H4 (cell line): ENCODE data around the gene FRMD5. TPM values are rescaled to one million over a fixed set of nuclear protein-coding genes. Genes with fewer than 3 reads are reported as not detected.
"Not testable (repeated sequence)": the region's sequence is repeated elsewhere in the genome, so short reads cannot be mapped to it uniquely, and the experiment has no call there.

ENCODE experiments used
- DNase-seq: peaks from one replicate; pipeline ENCODE4 v3.0.0-alpha.2; 2015; ENCODE audit warnings: low spot score
- total RNA-seq: library from RNA; depleted of rRNA; stranded (reverse); fragments of >200 nt; shearing (Covaris generic); gene quantifications from 2 replicates; pipeline ENCODE4 v1.2.3, GENCODE V29; 2014; rRNA removed

The FRMD5 gene
- total RNA-seq, 1 experiment from 2014 or later = 1.1 TPM

DNA sequence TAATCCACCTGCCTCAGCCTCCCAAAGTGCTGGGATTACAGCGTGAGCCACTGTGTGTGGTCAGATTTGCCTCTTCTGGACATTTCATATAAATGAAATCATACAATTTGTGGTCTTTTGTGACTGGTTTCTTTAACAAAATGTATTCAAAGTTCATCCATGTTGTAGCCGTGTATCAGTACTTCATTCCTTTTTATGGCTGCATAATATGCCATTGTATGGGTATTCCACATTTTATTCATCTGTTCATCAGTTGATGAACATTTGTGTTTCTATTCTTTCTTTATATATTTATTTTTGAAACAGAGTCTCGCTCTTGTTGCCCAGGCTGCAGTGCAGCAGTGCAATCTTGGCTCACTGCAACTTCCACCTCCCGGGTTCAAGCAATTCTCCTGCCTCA, 342.5 kb downstream of the FRMD5 start:
- no peak for DNase-seq

DNA sequence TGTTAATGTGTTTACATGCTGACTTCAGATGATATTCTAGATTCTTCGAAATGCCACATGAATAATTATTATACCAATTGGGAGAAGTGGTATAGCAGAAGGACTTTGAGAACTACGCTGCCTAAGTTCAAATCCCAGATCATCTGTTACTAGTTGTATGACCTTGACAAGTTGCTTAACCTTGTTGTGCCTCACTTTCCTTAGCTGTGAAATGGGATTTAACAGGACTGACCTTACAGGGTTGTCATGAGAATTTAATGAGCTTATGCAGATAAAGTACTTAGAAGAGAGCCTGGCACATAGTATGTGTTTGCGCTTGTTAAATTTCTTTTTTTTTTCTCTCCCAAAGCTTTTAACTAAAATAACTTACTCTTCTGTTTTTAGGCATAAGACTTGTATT, 343.8 kb downstream of the FRMD5 start:
- DNase-seq = no peak

DNA sequence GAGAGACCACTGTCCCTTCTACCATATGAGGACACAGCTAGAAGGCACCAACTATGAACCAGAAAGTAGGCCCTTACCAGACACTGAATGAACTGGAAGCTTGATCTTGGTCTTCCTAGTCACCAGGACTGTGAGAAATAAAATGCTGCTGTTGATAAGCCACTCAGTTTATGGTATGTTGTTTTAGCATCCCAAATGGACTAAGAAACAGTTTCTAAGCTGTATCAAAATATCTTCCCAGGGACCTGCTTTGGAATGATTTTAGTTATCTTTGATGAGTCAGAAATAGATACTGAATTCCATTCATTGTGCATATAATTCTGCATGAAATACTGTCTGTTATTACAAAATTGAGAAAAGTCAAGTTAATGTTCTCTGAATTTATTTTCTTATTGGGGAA, 349.6 kb downstream of the FRMD5 start:
- DNase-seq = no peak

DNA sequence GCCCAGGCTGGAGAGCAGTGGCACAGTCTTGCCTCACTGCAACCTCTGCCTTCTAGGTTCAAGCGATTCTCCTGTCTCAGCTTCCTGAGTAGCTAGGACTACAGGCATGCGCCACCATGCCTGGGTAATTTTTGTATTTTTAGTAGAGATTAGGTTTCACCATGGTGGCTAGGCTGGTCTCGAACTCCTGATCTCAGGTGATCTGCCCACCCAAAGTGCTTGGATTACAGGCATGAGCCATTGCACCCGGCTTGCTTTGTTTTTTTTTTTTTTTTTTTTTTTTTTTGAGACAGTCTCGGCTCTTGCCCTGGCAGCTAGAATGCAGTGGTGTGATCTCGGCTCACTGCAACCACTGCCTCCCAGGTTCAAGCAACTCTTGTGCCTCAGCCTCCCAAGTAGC, 362.6 kb downstream of the FRMD5 start:
- DNase-seq = not testable (repeated sequence)

DNA sequence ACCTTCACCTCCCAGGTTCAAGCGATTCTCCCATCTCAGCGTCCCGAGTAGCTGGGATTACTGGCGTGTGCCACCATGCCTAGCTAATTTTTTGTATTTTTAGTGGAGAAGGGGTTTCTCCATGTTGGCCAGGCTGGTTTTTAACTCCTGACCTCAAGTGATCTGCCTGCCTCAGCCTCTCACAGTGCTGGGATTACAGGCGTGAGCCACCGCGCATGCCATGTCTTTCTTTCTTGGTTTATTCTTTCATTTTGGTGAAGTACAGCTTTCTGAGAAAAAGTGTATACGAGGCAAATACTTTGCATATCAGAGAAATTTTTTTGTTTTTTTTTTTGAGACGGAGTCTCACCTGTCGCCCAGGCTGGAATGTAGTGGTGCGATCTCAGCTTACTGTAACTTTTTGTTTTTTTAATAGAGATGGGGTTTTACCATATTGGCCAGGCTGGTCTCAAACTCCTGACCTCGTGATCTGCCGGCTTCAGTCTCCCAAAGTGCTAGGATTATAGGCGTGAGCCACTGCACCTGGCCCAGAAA, 363.5 kb downstream of the FRMD5 start:
- DNase-seq = not testable (repeated sequence)

DNA sequence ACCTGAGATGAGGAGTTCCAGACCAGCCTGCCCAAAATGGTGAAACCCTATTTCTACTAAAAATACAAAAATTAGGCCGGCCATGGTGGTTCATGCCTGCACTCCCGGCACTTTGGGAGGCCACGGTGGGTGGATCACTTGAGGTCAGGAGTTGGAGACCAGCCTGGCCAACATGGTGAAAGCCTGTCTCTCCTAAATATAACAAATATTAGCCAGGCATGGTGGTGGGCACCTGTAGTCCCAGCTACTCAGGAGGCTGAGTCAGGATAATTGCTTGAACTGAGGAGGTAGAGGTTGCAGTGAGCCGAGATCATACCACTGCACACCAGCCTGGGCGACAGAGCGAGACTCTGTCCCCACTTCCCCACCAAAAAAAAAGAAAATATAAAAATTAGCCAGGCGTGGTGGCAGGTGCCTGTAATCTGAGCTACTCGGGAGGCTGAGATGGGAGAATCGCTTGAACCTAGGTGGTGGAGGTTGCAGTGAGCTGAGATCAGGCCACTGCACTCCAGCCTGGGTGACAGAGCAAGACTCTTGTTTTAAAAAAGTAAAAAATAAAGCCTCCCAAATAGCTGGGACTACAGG, 364.3 kb downstream of the FRMD5 start:
- DNase-seq = not testable (repeated sequence)

DNA sequence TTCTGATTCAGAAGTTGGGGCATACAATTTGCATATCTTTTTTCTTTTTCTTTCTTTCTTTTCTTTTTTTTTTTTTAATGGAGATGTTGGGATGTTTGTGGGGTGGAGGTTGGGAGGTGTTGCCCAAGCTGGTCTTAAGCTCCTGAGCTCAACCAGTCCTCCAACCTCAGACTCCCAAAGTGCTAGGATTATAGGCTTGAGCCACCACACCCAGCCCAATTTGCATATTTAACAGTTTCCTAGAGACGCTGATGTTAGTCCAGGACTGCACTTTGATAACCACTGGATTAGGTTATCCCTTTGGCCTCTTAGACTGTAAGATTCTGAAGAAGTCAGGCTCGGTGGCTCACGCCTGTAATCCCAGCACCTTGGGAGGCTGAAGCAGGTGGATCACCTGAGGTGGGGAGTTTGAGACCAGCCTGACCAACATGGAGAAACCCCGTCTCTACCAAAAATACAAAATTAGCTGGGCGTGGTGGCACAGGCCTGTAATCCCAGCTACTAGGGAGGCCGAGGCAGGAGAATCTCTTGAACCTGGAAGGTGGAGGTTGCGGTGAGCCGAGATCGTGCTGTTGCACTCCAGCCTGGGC, 365.0 kb downstream of the FRMD5 start:
- not testable (repeated sequence) for DNase-seq

DNA sequence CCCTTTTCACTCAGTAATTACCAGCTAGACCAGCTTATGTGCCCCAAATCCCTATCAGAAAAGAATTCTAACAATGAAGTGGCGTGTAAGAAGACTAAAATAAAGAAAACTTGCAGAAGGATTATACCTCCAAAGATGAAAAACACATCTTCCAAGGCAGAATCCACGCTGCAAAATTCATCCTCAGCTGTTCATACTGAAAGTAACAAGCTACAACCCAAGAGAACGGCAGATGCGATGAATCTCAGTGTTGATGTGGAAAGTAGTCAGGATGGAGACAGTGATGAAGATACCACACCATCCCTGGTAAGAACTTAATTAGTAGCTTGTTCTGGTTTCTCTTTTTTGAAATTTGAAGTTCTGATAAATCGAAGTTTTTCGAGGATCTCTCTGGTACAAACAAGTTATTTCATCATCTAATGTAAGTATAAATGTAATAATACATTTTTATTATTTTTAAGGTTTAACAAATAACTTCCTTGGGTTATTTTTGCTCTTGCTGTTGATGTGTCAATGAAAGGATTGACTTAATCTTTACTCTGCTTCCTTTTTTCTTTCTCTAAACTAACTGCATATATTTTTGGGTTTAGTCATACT, 366.9 kb downstream of the FRMD5 start:
- DNase-seq = no peak

DNA sequence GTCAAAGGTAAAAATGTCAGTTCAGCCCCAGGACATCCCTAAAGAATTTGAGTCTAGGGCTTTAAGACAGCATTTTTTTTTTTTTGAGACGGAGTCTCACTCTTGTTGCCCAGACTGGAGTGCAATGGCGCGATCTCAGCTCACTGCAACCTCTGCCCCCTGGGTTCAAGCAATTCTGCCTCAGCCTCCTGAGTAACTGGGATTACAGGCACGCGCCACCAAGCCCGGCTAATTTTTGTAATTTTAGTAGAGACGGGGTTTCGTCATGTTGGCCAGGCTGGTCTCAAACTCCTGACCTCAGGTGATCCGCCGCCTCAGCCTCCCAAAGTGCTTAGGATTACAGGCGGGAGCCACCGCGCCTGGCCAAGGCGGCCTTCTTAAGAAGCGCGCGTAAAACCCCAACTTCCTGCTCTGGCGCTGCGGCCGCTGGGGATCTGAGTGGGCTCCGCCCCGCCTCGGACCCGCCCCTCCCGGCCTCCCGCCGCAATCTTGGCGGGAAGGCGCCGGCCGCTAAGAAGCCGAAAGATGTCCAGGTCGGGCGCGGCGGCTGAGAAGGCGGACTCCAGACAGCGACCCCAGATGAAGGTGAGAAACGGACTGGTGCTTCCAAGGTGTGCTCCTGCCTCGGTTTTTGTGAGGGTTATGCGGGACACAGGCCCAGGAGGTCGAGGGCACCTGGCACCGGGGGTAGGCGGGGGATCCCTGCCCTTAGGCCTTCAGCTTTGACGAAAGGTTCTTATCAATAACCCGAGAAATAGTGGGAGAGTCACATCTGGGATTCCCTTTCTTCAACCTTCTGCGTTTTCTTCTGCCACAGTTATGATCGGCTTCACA, 368.3 kb downstream of the FRMD5 start, which contains the start of gene WDR76:
TSS of gene WDR76 (plus strand) at position 495 of the 834 bp plus-strand sequence. CDS start at position 526, 31 bp downstream.
- DNase-seq = peak; percentile 76

DNA sequence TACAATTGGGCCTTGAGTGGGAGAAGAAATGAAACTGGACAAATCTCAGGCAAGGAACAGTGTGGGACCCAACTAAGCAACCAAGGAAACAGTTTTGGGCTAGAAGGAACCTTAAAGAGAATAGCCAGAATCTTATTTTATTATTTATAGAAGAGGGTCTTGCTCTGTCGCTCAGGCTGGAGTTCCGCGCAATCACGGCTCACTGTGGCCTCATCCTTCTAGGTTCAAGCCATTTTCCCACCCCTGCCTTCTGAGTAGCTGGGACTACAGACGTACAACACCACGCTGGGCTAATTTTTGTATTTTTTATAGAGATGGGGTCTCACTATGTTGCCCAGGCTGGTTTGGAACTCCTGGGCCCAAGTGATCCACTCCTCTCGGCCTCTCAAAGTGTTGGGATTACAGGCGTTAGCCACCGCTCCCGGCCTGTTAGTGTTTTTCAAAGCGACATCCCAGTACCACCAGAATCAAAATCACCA, 369.0 kb downstream of the FRMD5 start:
- DNase-seq = no peak

DNA sequence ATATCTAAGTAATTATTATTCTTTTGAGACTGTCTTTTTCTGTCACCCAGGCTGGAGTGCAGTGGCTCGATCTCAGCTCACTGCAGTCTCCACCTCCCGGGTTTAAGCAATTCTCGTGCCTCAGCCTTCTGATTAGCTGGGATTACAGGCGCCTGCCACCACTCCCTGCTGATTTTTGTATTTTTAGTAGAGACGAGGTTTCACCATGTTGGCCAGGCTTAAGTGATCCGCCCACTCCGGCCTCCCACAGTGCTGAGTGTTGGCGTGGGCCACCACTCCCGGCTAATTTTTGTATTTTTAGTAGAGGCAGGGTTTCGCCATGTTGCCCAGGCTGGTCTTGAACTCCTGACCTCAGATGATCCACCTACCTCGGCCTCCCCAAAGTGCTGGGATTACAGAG, 369.8 kb downstream of the FRMD5 start:
- DNase-seq = not testable (repeated sequence)

DNA sequence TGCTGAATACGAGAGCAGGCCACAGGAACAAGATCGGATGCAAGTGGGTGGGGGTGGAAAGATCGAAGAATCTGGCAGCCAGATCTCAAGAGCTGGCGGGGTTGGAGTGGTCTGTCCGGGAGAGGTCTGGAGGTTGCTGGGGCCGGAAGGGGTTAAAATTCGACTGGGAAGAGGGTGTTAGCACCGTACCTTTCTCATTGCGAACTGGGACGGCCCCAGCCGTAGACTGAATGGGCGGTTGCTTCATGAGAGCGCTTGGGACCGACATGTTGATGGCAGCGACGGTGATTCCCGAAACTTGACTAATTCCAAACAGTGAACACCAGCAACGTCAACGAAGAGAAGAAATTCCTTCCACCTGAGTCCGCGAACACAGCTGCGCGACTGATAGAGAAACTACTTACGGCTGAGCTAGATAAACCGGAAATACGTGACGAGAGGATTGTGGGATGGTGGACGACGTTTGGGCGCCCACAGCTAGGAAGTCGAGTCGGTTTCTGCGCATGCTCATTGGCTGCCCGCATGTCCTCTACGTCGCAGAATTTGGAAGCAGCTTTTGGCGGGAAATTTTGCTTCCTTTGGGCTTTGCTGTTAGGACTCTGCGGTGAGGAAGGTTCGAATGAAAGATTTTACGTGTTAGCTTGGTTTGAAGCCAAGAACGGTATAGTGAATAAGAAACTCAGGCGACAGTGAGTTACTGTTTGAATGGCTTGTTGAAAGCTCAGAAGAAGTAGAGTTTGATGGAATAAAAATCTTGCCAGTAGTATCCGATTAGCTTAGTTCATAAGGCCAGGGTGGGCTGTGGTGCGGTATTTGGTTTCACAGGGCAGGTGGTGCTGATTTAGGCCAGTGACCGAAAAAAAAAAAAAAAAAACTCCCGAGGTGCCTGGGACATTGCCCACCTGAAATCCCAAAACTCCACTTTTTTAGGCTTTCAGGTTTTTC, 370.5 kb downstream of the FRMD5 start, which contains the start of gene MFAP1:
TSS of gene MFAP1 (minus strand) at position 389 of the 945 bp plus-strand sequence. CDS start at position 268, 121 bp downstream.
- peak; percentile 98 for DNase-seq

DNA sequence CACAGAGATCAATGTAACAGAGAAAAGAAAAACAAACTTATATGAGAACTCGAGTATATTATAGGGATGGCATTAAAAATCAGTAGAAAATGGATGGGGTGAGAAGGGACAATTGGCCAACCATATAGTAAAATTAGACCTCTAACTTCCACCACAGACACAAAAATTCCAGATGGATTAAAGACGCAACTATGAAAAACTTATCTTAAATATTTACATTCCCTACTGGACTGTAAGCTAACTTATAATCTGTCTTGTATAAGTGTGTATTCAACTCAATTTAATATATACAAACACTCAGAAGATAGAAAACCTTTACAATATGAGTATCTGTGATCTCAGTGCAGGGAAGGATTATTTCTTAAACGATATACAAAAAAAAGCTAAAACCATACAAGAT, 373.6 kb downstream of the FRMD5 start:
- DNase-seq = no peak

Other genes starting within 250 kb of the FRMD5 start
- 61.0 and 72.1 TPM in 2 replicates for gene GOLM2, start 93.4 kb upstream of the FRMD5 start, total RNA-seq
- gene CTDSPL2, start 232.4 kb upstream of the FRMD5 start, total RNA-seq = 46.6 and 75.7 TPM in 2 replicates